Esophagus muscularis mucosa (tissue), 4 donors: ENCODE results near the gene BCAS1. TPM values are rescaled to one million over a fixed set of nuclear protein-coding genes. Genes with fewer than 3 reads are reported as not detected.

Source experiments
- DNase-seq: peaks from one replicate; pipeline ENCODE4 v3.0.0-alpha.2; 2017; ENCODE audit errors: extremely low spot score
- H3K27ac ChIP-seq, 4 donors: fragments of 200-600 bp; sonication (generic); replicated peaks in 1 of 4; 1 replicate in 3 of 4; 2 replicates in 1 of 4; pipeline ENCODE4 v1.5.1; 2016 to 2019; ENCODE audit warnings: mild to moderate bottlenecking in 1 of 4
- H3K27me3 ChIP-seq, 4 donors: fragments of 200-600 bp; sonication (generic); one replicate each; pipeline versions ENCODE4 v1.5.1 to v1.6.0; 2016 to 2019
- H3K36me3 ChIP-seq, 4 donors: fragments of 200-600 bp; sonication (generic); one replicate each; pipeline ENCODE4 v1.5.1; 2016 to 2019
- H3K4me1 ChIP-seq, 4 donors: fragments of 200-600 bp; sonication (generic); one replicate each; pipeline ENCODE4 v1.5.1; 2016 to 2019
- H3K4me3 ChIP-seq, 4 donors: fragments of 200-600 bp; sonication (generic); 1 replicate in 2 of 4; 2 replicates in 2 of 4; pipeline ENCODE4 v1.5.1; 2016 to 2019; ENCODE audit warnings: mild to moderate bottlenecking in 4 of 4, moderate library complexity in 1 of 4
- H3K9me3 ChIP-seq, 4 donors: fragments of 200-600 bp; sonication (generic); 1 replicate in 3 of 4; 2 replicates in 1 of 4; pipeline ENCODE4 v1.5.1; 2016 to 2019
- CTCF ChIP-seq, 3 experiments: fragments of 200-600 bp in 2 of 3; fragments of 450-650 bp in 1 of 3; sonication (generic) in 2 of 3; IDR thresholded peaks; one replicate each; pipeline ENCODE4 v1.5.1; 2017 to 2019; ENCODE audit warnings: antibody characterized with exemption in 3 of 3, mild to moderate bottlenecking in 2 of 3, moderate library complexity in 1 of 3
- EP300 ChIP-seq: sonication (generic); formaldehyde crosslinking; IDR thresholded peaks from one replicate; pipeline ENCODE4 v1.6.1; 2017; ENCODE audit warnings: antibody characterized with exemption
- POLR2A ChIP-seq: fragments of 450-650 bp; IDR thresholded peaks from one replicate; pipeline ENCODE4 v1.6.1; 2017; ENCODE audit warnings: antibody characterized with exemption, moderate library complexity, mild to moderate bottlenecking, low read depth
- POLR2AphosphoS5 ChIP-seq, 2 donors: sonication (generic); formaldehyde crosslinking; IDR thresholded peaks; one replicate each; pipeline ENCODE4 v1.6.1; 2017; ENCODE audit warnings: antibody characterized with exemption in 2 of 2
- WGBS: methylation state at CpG from one replicate; pipeline ENCODE4 v1.1.5; 2018; 5-methylcytosine and 5-hydroxymethylcytosine counted together
- intact Hi-C: fragments of 100-400 bp; cut with DNase I; formaldehyde crosslinking; loops from one replicate; pipeline ENCODE4 v1.15.1; 2023
- total RNA-seq, 4 donors: library from RNA; depleted of rRNA; stranded (reverse); fragments of >200 nt; gene quantifications; one replicate each; pipeline versions ENCODE4 v1.1.0 to v1.2.1, GENCODE V29; 2016

Gene BCAS1
- total RNA-seq, 4 donors from 2014 or later, result 0.13 to 0.46 TPM; not detected in 2

- intact Hi-C loops, result no loop called here
- H3K9me3 ChIP-seq, result no peaks in the 10 kb centered on the region
- no peaks in the 10 kb centered on the region for H3K27me3 ChIP-seq
- TF ChIP-seq POLR2A (no peak), EP300 (no peak), CTCF (IDR thresholded peaks at IDR 0.05) (no peak), POLR2AphosphoS5 (IDR thresholded peaks at IDR 0.05) (no peak)
- peaks cover 0 to 23% (median 21%) of the 10 kb centered on the region in 4 donors for H3K4me1 ChIP-seq
- no peak for DNase-seq
- H3K27ac ChIP-seq, result no peak overlapping the region
- no peaks in the 10 kb centered on the region for H3K36me3 ChIP-seq
- H3K4me3 ChIP-seq, result no peak overlapping the region
- WGBS, result 86% methylated on average over 1 of the region's 1 CpG
Measured at GRCh38 chr20:53931597-53931996, 138.8 kb downstream of the BCAS1 start.

GRCh38 chr20:53930651-53931504, 139.5 kb downstream of the BCAS1 start:
- Histone ChIP-seq H3K4me1 (peaks cover 0 to 29% (median 26%) of the 10 kb centered on the region in 4 donors), H3K9me3 (no peaks in the 10 kb centered on the region), H3K4me3 (no peak overlapping the region), H3K27ac (no peak overlapping the region), H3K27me3 (no peaks in the 10 kb centered on the region), H3K36me3 (no peaks in the 10 kb centered on the region)
- no peak for TF ChIP-seq POLR2A
- no peak for TF ChIP-seq EP300
- TF ChIP-seq CTCF (IDR thresholded peaks at IDR 0.05), result no peak
- 78% methylated on average over 3 of the region's 3 CpGs for WGBS
- no peak for DNase-seq
- intact Hi-C loops, result no loop called here

- intact Hi-C loops, result no loop called here
Measured at GRCh38 chr20:53929974-53930650, 140.3 kb downstream of the BCAS1 start.

GRCh38 chr20:53929399-53929798, 141.0 kb downstream of the BCAS1 start:
- H3K27me3 ChIP-seq, result no peaks in the 10 kb centered on the region
- intact Hi-C loops, result no loop called here
- DNase-seq, result no peak
- H3K9me3 ChIP-seq, result no peaks in the 10 kb centered on the region
- TF ChIP-seq CTCF (IDR thresholded peaks at IDR 0.05) (no peak), EP300 (no peak), POLR2A (no peak), POLR2AphosphoS5 (IDR thresholded peaks at IDR 0.05) (no peak)
- H3K4me1 ChIP-seq, result peaks cover 0 to 20% (median 14%) of the 10 kb centered on the region in 4 donors
- WGBS, result 88% methylated on average over 2 of the region's 2 CpGs
- H3K36me3 ChIP-seq, result no peaks in the 10 kb centered on the region
- H3K27ac ChIP-seq, result no peak overlapping the region
- H3K4me3 ChIP-seq, result no peak overlapping the region

More at GRCh38 chr20:53929974-53930650, 140.3 kb downstream of the BCAS1 start:
- no peaks in the 10 kb centered on the region for H3K36me3 ChIP-seq
- no peaks in the 10 kb centered on the region for H3K27me3 ChIP-seq
- peaks cover 0 to 27% (median 21%) of the 10 kb centered on the region in 4 donors for H3K4me1 ChIP-seq
- no peaks in the 10 kb centered on the region for H3K9me3 ChIP-seq
- H3K4me3 ChIP-seq, result no peak overlapping the region
- no peak for TF ChIP-seq POLR2A
- TF ChIP-seq CTCF (IDR thresholded peaks at IDR 0.05), result no peak
- TF ChIP-seq POLR2AphosphoS5 (IDR thresholded peaks at IDR 0.05), result no peak
- TF ChIP-seq EP300, result no peak
- WGBS, result 86% methylated on average over 6 of the region's 6 CpGs
- no peak overlapping the region for H3K27ac ChIP-seq
- DNase-seq, result no peak
